OCI-LY1 (cell line): Measurements from ENCODE around the gene SPNS2.

Experiments
- H2AFZ ChIP-seq: fragments of 200-600 bp; sonication (generic), shearing (Covaris generic); 2 replicates; pipeline ENCODE4 v1.6.0; 2014; ENCODE audit warnings: antibody characterized with exemption, mild to moderate bottlenecking, low read length
- H3F3A ChIP-seq: fragments of 200-600 bp; sonication (generic), shearing (Covaris generic); 2 replicates; pipeline ENCODE4 v1.6.0; 2014; ENCODE audit warnings: mild to moderate bottlenecking, antibody characterized with exemption, low read length, moderate library complexity; ENCODE audit not compliant: insufficient read depth
- H3K27ac ChIP-seq: fragments of 200-600 bp; sonication (generic); 2 replicates; pipeline ENCODE4 v1.5.1; 2014; ENCODE audit warnings: low read length, mixed run types, mild to moderate bottlenecking, low read depth; ENCODE audit not compliant: poor library complexity, severe bottlenecking
- H3K27me3 ChIP-seq: fragments of 200-600 bp; sonication (generic); 2 replicates; pipeline ENCODE4 v1.6.0; 2014; ENCODE audit warnings: antibody characterized with exemption, mild to moderate bottlenecking, low read length, moderate library complexity; ENCODE audit not compliant: insufficient read depth
- H3K36me3 ChIP-seq: fragments of 200-600 bp; sonication (generic); 2 replicates; pipeline ENCODE4 v1.6.1; 2014; ENCODE audit warnings: mild to moderate bottlenecking, antibody characterized with exemption, low read length, moderate library complexity, mixed read lengths; ENCODE audit not compliant: insufficient read depth
- H3K4me1 ChIP-seq: fragments of 200-600 bp; sonication (generic); 2 replicates; pipeline ENCODE4 v1.5.1; 2014; ENCODE audit warnings: mild to moderate bottlenecking, low read length, moderate library complexity; ENCODE audit not compliant: insufficient read depth, severe bottlenecking
- H3K4me2 ChIP-seq: fragments of 200-600 bp; sonication (generic), shearing (Covaris generic); 2 replicates; pipeline ENCODE4 v1.6.1; 2014; ENCODE audit warnings: low read length
- H3K4me3 ChIP-seq: fragments of 200-600 bp; sonication (generic); 2 replicates; pipeline ENCODE4 v1.5.1; 2014; ENCODE audit warnings: low read length, low read depth, mild to moderate bottlenecking, mixed read lengths; ENCODE audit not compliant: poor library complexity, severe bottlenecking
- H3K79me2 ChIP-seq: fragments of 200-600 bp; shearing (Covaris generic); 2 replicates; pipeline ENCODE4 v1.6.1; 2016; ENCODE audit warnings: mixed run types, low read length, mixed read lengths; ENCODE audit not compliant: insufficient read depth
- H3K9ac ChIP-seq: fragments of 200-600 bp; sonication (generic), shearing (Covaris generic); 2 replicates; pipeline ENCODE4 v1.6.1; 2014; ENCODE audit warnings: mild to moderate bottlenecking, low read length, mixed read lengths
- H3K9me2 ChIP-seq: fragments of 200-600 bp; sonication (generic), shearing (Covaris generic); 2 replicates; pipeline ENCODE4 v1.6.1; 2014; ENCODE audit warnings: low read depth, mild to moderate bottlenecking, low read length, mixed read lengths
- H3K9me3 ChIP-seq: fragments of 200-600 bp; shearing (Covaris generic); 2 replicates; pipeline ENCODE4 v1.6.1; 2014; ENCODE audit warnings: low read length, mixed read lengths
- H4K20me1 ChIP-seq: fragments of 200-600 bp; sonication (generic), shearing (Covaris generic); 2 replicates; pipeline ENCODE4 v1.6.0; 2016; ENCODE audit warnings: mild to moderate bottlenecking, low read length; ENCODE audit not compliant: insufficient read depth
- CTCF ChIP-seq: fragments of 200-600 bp; sonication (generic), shearing (Covaris generic); IDR thresholded peaks from 2 replicates; pipeline ENCODE4 v1.5.1; 2017; ENCODE audit warnings: mild to moderate bottlenecking, antibody characterized with exemption, low read length, moderate library complexity, mixed read lengths
- EZH2 ChIP-seq: fragments of 200-600 bp; sonication (generic), shearing (Covaris generic); IDR thresholded peaks from 2 replicates; pipeline ENCODE4 v1.8.0; 2017; ENCODE audit warnings: borderline replicate concordance, mixed run types, mild to moderate bottlenecking, antibody characterized with exemption, low read length, moderate library complexity, mixed read lengths

SPNS2 gene

GRCh38 chr17:4536742-4537411 is 38.2 kb downstream of the SPNS2 start:
- no peak overlapping the region for H3K4me2 ChIP-seq
- no peak overlapping the region for H3K9ac ChIP-seq
- no peak overlapping the region for H3K27ac ChIP-seq
- no peaks in the 10 kb centered on the region for H3K4me1 ChIP-seq
- no peak overlapping the region for H2AFZ ChIP-seq
- H3F3A ChIP-seq: no peaks in the 10 kb centered on the region
- no peaks in the 10 kb centered on the region for H4K20me1 ChIP-seq
- peaks cover 7% of the 10 kb centered on the region; the same call in 1 of the 2 replicates for H3K27me3 ChIP-seq
- no peak overlapping the region for H3K4me3 ChIP-seq
- H3K9me3 ChIP-seq: no peaks in the 10 kb centered on the region
- peaks cover 49% of the 10 kb centered on the region for H3K36me3 ChIP-seq
- no peaks in the 10 kb centered on the region for H3K79me2 ChIP-seq
- TF ChIP-seq CTCF (no peak), EZH2 (no peak)
- no peaks in the 10 kb centered on the region for H3K9me2 ChIP-seq

GRCh38 chr17:4537451-4538235 is 39.0 kb downstream of the SPNS2 start:
- Histone ChIP-seq H3K36me3 (peaks cover 57% of the 10 kb centered on the region), H3K9me3 (no peaks in the 10 kb centered on the region), H3K4me3 (no peak overlapping the region), H3F3A (no peaks in the 10 kb centered on the region), H4K20me1 (no peaks in the 10 kb centered on the region), H2AFZ (no peak overlapping the region), H3K4me2 (no peak overlapping the region), H3K27ac (no peak overlapping the region), H3K9ac (no peak overlapping the region), H3K9me2 (no peaks in the 10 kb centered on the region), H3K4me1 (no peaks in the 10 kb centered on the region), H3K79me2 (no peaks in the 10 kb centered on the region), H3K27me3 (peaks cover 2% of the 10 kb centered on the region; the same call in 1 of the 2 replicates)
- TF ChIP-seq CTCF (no peak), EZH2 (no peak)

GRCh38 chr17:4538236-4539002 is 39.7 kb downstream of the SPNS2 start:
- no peaks in the 10 kb centered on the region for H3K4me1 ChIP-seq
- no peaks in the 10 kb centered on the region for H3K79me2 ChIP-seq
- H3K9ac ChIP-seq: no peak overlapping the region
- no peak overlapping the region for H3K4me2 ChIP-seq
- H3K36me3 ChIP-seq: peaks cover 64% of the 10 kb centered on the region
- H4K20me1 ChIP-seq: no peaks in the 10 kb centered on the region
- H3K9me3 ChIP-seq: no peaks in the 10 kb centered on the region
- H3K4me3 ChIP-seq: no peak overlapping the region
- H3F3A ChIP-seq: no peaks in the 10 kb centered on the region
- H3K27me3 ChIP-seq: no peaks in the 10 kb centered on the region
- no peaks in the 10 kb centered on the region for H3K9me2 ChIP-seq
- no peak for TF ChIP-seq EZH2
- H2AFZ ChIP-seq: no peak overlapping the region
- no peak overlapping the region for H3K27ac ChIP-seq
